HFFc6 (cell line): ENCODE results near the gene NRP2. TPM values are rescaled to one million over a fixed set of nuclear protein-coding genes. Genes with fewer than 3 reads are reported as not detected.

Source experiments
- DNase-seq: peaks from one replicate; pipeline ENCODE4 v3.0.0-alpha.2; 2018
- H3K27ac Mint-ChIP-seq: 2 replicates; pipeline ENCODE4 v1.8.0; 2020; ENCODE audit warnings: mild to moderate bottlenecking, mixed read lengths
- H3K27me3 Mint-ChIP-seq: 2 replicates; pipeline ENCODE4 v1.8.0; 2021; ENCODE audit warnings: mild to moderate bottlenecking, moderate library complexity, mixed read lengths; ENCODE audit not compliant: insufficient read depth
- H3K36me3 Mint-ChIP-seq: 2 replicates; pipeline ENCODE4 v1.8.0; 2021; ENCODE audit warnings: low read depth, mixed read lengths
- H3K4me1 Mint-ChIP-seq: 2 replicates; pipeline ENCODE4 v1.8.0; 2020; ENCODE audit warnings: low read depth, mixed read lengths
- H3K4me3 Mint-ChIP-seq: 2 replicates; pipeline ENCODE4 v1.8.0; 2020; ENCODE audit warnings: mild to moderate bottlenecking, moderate library complexity, mixed read lengths
- H3K9me3 Mint-ChIP-seq: 2 replicates; pipeline ENCODE4 v1.8.0; 2020; ENCODE audit warnings: mild to moderate bottlenecking, mixed read lengths
- total RNA-seq, 6 experiments: library from RNA; stranded (reverse); fragmentation: NEBNext Ultra II Directional; extraction: Animal tissue kit (Norgen Biotek cat#: 25700); gene quantifications; 2 replicates in 1 of 6; 3 replicates in 5 of 6; pipeline ENCODE4 v1.2.3, GENCODE V29; 2021
- TF ChIP-seq, protein P1 (sequence below): fragments of 200-600 bp; sonication (generic); IDR thresholded peaks from 2 replicates; pipeline ENCODE4 v1.5.0; 2021; ENCODE audit warnings: antibody characterized with exemption, mild to moderate bottlenecking

NRP2 gene
- total RNA-seq, 6 experiments from 2014 or later, result 11.8 to 25.1 (median 21.4) TPM

GRCh38 chr2:205835251-205835791 is 153.0 kb downstream of the NRP2 start:
- Mint-ChIP-seq H3K9me3 (no peaks in the 10 kb centered on the region), H3K4me3 (no peak overlapping the region), H3K4me1 (no peaks in the 10 kb centered on the region), H3K27ac (no peak overlapping the region), H3K36me3 (no peaks in the 10 kb centered on the region), H3K27me3 (peaks cover 13% of the 10 kb centered on the region)
- no peak for DNase-seq
- TF ChIP-seq, protein P1, sequence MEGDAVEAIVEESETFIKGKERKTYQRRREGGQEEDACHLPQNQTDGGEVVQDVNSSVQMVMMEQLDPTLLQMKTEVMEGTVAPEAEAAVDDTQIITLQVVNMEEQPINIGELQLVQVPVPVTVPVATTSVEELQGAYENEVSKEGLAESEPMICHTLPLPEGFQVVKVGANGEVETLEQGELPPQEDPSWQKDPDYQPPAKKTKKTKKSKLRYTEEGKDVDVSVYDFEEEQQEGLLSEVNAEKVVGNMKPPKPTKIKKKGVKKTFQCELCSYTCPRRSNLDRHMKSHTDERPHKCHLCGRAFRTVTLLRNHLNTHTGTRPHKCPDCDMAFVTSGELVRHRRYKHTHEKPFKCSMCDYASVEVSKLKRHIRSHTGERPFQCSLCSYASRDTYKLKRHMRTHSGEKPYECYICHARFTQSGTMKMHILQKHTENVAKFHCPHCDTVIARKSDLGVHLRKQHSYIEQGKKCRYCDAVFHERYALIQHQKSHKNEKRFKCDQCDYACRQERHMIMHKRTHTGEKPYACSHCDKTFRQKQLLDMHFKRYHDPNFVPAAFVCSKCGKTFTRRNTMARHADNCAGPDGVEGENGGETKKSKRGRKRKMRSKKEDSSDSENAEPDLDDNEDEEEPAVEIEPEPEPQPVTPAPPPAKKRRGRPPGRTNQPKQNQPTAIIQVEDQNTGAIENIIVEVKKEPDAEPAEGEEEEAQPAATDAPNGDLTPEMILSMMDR, result no peak

GRCh38 chr2:205835923-205836322 is 153.6 kb downstream of the NRP2 start:
- no peak overlapping the region for H3K4me3 Mint-ChIP-seq
- no peaks in the 10 kb centered on the region for H3K36me3 Mint-ChIP-seq
- no peaks in the 10 kb centered on the region for H3K4me1 Mint-ChIP-seq
- H3K27me3 Mint-ChIP-seq, result peaks cover 13% of the 10 kb centered on the region
- DNase-seq, result no peak
- H3K9me3 Mint-ChIP-seq, result no peaks in the 10 kb centered on the region
- TF ChIP-seq, protein P1, result no peak
- H3K27ac Mint-ChIP-seq, result no peak overlapping the region

DNA sequence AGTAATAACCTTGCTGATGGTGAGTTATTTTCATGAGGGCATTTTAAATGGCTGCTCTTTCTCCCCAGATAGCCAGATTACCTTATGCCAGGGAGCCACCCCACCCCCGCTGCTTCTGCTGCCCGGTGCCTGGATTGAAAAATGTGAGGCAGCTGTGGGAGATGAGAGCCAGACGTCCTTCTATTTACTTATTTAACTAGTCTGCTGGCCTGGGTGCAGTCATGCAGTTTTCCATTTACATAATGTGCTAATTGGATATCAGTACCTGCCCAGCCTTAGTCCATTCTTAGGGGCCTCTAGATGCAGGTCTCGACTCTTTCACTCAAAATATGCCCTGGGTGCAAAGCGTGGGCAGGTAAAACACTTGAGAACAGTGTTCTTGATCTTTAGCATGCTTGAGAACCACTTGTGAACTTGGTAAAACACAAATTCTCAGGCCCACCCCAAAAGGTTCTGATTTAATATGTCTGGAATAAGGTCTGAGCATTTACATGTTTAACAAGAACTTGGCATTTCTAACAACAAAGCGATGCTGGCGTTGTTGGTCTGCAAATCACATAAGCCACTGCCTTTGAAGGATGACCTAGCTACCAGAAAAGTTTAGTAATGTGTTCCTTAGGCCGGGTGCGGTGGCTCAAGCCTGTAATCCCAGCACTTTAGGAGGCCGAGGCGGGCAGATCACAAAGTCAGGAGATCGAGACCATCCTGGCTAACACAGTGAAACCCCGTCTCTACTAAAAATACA is 154.3 kb downstream of the NRP2 start:
- DNase-seq, result no peak
- H3K4me1 Mint-ChIP-seq, result no peaks in the 10 kb centered on the region
- TF ChIP-seq, protein P1, result no peak
- no peaks in the 10 kb centered on the region for H3K36me3 Mint-ChIP-seq
- no peak overlapping the region for H3K27ac Mint-ChIP-seq
- no peak overlapping the region for H3K4me3 Mint-ChIP-seq
- H3K9me3 Mint-ChIP-seq, result no peaks in the 10 kb centered on the region
- peaks cover 10% of the 10 kb centered on the region for H3K27me3 Mint-ChIP-seq

DNA sequence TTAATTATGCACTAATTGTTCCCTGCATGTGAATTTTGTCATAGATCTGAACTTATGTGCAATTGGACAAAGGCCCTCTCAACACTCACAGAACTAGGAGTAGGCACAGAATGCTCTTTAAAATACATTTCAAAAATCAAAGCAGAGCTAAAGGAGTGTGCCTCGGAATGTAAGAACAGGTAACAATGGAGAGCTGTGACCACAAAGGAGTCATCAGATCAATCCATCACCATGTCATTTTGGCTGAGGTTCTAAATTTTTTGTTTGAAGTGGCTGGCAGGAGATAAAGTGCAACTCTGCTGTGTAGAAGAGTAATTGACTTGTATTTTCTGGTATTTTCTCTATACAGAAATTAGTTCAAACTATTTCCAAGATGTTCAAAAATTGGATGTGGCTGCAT is 155.4 kb downstream of the NRP2 start:
- Mint-ChIP-seq H3K9me3 (no peaks in the 10 kb centered on the region), H3K4me1 (no peaks in the 10 kb centered on the region), H3K36me3 (no peaks in the 10 kb centered on the region), H3K27ac (no peak overlapping the region), H3K27me3 (peaks cover 10% of the 10 kb centered on the region), H3K4me3 (no peak overlapping the region)
- TF ChIP-seq, protein P1, result no peak
- no peak for DNase-seq

DNA sequence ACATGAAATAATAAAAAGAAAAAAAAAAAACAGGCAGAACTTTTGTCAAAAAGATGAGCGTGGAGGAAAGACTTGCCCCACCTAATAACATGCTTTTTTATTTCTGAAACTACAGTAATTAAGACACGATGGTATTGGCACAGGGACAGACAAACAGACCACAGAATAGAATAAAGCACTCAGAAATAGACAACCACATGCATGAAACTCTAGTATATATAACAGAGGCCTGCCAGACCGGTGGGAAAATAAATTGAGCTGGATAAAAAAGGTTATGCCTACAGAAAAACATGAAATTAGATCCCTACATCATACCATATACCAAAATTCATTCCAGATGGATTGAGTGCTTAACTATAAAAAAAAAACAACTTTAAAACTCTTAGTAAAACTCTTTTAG is 163.1 kb downstream of the NRP2 start:
- DNase-seq, result no peak
- Mint-ChIP-seq H3K36me3 (no peaks in the 10 kb centered on the region), H3K27ac (no peak overlapping the region), H3K4me1 (no peaks in the 10 kb centered on the region), H3K27me3 (peaks cover 12% of the 10 kb centered on the region; the same call in 1 of the 2 replicates), H3K4me3 (no peak overlapping the region), H3K9me3 (no peaks in the 10 kb centered on the region)
- TF ChIP-seq, protein P1, result no peak
